G401.6 (cell line): Measurements from ENCODE around the gene SMIM23.

ENCODE experiments used
- FAIRE-seq: peaks from 2 replicates; lab custom pipeline; 2012; peaks lifted over from hg19 to GRCh38; lab: Jason Lieb, UNC

Gene SMIM23

DNA sequence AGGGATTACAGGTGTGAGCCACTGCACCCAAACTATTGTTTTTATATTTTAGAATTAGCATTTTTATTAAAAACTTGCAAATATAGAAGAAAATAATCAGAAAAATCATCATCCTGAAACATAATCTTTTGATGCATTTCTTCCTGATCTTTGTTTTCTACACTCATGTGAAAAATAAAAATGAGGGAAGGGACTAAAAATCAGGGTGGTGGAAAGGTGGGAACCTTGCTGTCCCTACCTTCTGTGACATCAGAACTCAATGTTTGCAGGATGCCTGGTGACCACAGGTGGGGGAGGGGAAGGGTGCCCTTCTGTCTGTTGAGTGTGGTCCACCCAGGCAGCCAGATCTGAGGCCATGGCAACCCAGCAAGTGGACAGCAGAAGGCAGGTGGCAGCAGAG lies at the start of gene SMIM23:
SMIM23 (plus strand) TSS at position 301 of the 400 bp plus-strand sequence; CDS start at position 356, 55 bp downstream.
- no peak for FAIRE-seq

DNA sequence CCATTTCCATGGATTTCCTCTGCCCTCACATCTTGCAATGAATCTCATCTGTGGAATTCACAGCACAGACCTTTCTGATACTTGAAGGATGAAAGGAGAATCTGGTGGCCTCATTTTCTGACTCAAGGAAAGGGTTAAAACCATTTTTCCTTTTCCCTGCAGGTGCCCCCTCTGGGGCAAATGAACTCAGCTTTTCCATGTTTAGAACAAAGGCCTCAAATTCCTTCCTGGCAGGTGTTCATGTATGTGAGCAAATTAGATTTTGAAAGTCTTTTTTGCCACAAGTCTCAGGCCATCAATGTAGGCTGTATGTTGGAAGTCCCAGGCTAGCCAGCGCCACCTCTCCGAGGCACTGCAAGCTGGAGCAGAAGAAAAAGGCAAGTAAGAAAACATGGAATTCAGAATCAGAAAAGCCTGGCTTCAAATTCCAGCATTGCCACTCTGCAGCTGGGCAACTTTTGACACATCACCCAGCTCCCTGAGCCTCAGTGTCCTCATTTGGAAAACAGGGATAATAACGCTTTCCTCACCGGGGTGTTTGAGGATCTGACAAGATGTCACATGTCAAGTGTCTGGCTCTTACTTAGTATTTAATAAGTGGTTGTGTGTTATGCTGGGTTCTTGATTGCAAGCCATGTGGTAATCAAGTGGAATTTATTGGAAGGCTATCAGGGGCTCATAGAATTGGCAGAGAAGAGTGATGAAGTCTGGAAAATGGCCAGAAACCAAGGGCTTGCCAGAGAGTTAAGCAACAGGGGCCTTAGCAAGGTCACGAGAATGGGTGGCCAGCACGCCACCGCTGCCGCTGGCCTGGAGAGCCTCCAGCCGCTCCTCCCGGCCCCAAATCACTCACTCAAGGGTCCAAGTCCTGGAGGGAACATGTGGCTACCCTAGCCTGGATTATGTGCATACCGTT lies 48.4 kb upstream of the SMIM23 start:
- FAIRE-seq: no peak

DNA sequence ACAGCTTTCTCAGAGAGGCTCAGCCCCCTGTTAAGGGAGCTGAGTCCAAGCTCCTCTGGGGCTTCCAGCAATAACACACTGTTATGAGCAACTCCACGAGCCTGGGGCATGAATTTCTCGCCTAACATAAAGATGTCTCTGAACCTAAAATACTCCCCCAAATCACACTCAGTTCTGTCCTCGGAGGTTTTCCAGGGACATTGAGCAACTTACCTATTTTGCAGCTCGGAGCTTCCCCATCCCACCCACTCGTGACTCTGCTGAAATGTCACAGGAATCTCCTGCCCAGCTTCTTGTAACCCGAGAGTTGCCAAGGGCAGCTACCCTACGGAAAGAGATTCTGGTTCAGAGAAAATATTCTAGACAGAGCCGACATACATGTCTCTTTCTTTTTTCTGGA lies 47.1 kb upstream of the SMIM23 start:
- no peak for FAIRE-seq

DNA sequence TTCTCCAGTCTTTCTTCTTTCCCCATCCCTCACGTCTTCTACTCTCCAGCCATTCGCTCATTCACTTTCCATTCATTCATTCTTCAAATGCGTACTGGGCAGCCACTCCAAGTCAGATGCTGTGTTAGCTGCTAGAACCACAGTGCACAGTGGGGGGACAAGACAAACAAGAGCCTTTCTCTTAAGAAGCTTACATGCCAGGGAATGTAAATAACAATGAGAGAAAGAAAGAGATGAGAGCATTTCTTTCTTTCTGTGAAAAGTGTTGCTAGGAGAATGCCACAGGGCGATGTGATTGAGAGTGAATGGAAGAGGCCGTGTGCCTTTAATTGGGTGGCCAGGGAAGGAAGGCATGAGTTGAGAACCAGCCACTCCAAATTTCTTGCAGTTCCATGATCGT lies 46.3 kb upstream of the SMIM23 start:
- FAIRE-seq: no peak

DNA sequence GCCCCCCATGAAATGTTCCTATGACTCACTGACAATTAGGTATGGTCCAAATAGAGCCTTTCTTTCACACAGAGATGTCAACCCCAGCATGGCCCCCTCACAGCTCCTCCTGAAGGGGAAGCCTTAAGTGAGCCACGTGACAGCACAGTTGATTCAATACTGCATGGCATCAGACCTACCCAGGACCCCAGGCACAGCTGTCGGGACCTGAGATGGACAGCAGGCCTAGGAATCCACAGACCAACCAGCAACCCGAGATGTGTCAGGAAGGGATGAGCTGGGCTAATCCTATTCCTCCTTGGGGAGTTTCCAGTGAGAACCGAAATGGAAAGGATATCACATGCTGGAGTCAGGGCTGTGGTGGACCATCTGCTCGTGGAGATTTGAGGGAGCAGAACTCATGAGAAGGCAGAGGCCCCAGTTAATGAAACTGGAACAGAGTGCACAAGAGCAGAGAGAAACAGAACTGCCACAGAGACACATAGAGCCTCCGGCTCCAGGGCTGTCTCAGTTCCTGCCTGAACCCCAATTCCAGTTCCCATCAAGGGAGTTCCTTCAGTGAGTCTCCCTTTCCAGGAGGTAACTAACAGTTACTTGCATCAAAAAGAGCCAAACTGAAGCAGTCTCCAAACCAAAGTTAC lies 42.1 kb upstream of the SMIM23 start:
- no peak for FAIRE-seq

DNA sequence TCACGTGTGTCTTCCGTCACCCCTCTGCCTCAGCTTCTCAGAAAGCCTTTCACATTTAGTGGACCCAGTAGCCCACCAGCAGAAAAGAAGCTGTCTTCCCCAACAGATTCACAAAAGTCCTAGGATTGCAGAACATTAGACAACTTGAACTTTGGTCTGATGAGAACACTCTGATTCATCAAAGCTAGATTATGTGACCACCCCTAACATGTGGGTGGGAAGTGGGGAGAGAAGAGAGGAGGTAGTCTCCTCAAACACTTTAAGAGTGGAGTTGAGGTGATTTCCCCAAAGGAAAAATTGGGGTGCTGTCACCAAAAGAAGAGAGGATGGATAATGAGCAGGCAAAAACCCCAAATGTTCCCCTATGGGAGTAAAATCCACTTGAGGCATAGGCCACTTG lies 41.4 kb upstream of the SMIM23 start:
- FAIRE-seq: no peak

DNA sequence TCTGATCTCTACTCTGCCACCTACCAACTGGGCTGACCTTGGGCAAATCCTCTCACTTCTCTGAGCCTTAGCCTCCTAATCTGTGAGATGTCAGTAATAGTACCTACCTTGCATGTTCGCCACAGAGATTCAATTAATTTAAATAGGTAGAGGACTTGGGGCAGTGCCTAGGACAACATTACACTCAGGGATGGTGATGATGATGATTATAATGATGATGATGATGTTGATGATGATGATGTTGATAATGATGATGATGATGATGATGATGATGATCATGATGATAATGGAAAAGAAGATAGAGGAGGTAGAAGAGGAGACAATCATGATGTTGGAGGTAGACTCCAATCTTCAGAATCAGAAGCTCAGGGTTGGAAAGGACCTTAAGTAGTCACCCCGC lies 40.7 kb upstream of the SMIM23 start:
- no peak for FAIRE-seq

DNA sequence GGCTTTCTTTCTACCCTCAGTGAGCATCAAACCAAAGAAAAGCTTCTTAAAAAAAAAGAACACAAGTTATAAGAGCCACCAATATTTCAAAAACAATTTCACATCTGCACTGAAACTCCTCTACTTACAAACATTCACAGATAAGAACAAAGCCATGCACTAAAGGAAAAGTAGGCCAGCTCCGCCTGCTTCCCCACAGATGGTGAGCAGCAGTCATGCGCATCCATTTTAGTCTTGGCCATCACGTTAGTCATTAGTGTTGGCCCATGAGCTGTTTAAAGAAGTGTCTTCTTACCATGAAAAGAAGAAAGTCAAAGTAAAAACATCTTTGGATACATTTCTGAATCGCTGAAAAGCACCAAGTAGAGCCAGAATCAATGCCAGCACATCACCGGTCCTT lies 40.0 kb upstream of the SMIM23 start:
- no peak for FAIRE-seq

DNA sequence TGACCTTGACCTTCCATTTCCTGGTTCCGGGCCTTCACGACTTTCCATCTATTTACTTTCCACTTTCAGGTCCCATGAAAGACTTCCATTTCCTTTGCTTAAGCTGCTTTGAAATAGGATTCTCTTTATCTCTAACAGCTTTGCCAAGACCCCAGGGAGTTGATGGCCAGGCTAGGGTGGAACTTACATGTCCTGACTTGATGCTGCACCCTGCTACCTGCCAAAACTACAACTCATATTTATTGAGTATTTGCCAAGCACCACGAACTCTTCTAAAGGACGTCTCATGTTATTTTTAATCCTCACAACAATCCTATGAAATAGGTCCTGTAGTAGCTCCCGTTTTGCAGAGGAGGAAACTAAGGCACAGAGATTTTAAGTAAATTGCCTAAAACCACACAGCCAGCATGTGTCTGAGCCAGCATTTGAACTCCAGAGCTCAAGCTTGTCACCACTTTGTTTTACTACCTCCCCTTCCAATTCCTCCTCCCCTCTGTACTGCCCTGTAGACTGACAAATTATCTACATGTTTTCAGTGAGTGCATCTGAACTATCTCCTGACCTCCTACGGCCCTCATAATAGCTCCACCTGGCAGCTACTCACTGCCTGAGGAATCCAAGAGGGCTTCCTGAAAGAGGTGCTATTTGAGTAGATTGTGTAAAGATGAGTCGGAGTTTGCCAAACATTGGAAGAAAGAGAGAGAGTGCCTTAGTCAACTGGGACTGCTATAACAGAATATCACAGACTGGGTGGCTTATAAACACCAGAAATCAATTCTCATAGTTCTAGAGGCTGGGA lies 38.4 kb upstream of the SMIM23 start:
- FAIRE-seq: no peak

DNA sequence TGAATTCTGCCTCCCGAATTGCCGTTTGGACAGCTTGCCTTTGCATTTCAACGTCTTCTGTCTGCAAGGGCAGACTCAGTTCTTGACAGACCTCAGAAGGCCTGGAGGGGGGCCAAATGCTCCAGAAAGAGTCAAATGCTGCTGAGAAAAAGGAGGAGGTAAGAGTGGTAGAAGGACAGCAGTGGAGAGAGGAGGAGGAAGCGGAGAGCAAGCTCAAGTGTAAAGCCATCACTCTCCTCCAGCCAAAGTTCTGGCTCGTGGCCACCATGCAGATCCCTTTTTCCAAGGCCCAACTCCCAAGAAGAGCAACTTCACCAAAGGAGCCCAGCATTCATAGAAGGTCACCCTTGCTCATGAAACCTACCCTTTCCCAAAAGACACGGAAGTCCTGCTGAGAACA lies 36.9 kb upstream of the SMIM23 start:
- no peak for FAIRE-seq

DNA sequence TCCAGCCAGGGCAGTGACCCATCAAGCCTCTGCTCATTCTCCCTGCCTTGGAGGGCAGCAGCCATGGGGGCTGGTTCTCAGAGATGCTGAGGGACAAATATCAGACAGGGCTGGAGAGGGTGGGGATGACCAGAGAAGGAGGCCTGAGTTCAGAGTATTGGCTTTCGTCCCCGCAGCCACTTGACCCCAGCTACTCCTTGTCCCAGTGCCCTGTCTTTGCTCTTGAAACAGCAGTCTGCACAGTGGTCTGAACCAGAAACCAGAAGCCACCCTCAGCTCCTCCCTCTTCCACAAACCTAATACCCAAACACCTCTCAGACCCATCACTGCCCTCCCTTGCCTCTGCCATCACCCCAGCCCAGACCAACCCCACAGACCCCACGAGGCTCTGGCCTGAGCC lies 36.3 kb upstream of the SMIM23 start:
- no peak for FAIRE-seq

DNA sequence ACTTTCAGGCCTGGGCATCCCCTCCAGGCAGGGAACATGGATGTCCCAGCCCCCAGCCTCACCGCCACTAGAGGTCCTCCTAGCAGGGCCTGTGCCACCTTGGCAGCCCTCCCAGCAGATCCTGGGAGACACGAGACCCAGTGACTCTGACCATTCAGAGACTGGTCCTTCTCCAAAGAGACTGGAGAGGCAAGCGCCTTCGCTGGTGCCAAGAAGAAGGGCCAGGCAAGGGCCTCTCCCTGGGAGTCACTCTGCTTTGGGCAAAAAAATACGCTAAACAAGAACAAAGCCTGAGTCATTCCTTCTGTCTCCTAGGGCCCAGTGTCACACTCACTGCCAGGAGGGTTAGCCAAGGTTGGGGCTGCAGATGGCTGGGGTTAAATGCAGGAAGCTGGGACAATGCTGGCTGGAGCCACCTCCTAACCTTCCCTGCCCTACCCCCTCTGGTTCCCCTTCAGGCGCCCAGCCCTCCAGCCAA lies 35.3 kb upstream of the SMIM23 start:
- no peak for FAIRE-seq

DNA sequence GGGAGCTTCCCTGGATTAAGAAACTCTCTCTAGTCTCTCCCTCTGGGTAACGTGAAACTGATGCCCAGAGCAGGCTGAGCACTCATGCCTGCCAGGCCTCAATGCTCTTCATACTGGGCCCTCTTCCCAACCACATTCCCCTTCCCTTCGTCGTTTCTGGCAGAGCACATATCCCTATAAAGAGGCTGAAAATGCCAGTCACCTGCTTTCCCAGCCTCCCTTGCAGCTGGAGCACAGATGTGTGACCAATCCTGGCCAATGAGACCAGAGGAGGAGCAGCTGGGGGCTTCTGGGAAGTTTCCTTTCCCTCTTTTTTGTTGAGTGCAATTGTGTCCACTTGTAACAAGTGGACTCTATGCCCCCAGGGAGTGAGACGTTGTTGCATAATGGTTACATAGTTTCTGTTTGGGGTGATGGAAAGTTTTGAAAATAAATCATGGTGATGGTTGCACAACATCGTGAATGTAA lies 30.2 kb upstream of the SMIM23 start:
- no peak for FAIRE-seq

DNA sequence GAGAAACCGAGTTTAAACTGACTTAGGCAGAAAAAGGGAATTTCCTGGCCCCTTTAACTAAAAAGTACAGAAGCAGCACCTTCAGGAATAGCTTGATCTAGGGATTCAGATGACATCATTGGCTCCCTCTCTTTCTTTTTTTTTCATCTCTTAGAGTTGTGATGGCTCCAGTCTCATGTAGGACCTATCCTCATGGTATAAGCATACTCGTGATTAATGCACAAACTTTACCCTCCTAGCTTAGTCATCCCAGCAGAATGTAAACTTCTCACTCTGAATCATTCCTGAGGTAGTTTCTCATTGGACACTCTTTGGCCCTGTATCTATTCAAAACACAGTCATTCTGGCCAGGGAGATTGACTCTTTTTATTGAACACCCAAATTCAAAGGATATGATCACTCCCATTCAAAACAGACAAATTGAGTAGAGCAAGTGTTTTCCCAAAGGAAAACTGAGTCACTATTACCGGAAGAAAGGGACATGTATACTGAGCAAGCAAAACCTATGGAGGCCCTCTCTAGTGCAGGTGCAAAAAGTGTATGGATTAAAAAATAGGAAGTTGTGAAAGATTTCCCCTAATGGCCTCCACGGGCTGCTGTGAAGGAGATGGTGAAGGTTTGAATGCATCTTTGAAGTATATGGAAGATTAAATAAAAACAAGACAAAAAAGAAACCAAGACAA lies 27.6 kb upstream of the SMIM23 start:
- FAIRE-seq: no peak

DNA sequence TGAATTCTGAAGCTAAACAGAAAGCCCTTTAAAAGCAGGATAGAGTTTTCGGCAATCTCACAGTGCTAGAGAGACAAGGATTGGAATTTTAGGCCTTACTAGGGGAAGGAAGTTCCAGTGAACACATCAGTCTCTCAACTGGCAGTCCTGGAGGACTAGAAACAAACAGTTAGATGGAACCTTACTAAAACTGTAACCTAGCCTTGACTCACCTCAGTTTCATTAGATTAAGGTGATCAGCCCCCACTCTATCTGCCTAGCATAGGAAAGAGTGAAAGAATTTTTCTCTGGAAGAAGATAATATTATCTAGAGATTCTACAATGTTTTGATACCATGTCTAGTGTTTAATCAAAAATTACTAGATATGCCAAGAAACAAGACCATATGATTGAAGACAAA lies 25.8 kb upstream of the SMIM23 start:
- no peak for FAIRE-seq

DNA sequence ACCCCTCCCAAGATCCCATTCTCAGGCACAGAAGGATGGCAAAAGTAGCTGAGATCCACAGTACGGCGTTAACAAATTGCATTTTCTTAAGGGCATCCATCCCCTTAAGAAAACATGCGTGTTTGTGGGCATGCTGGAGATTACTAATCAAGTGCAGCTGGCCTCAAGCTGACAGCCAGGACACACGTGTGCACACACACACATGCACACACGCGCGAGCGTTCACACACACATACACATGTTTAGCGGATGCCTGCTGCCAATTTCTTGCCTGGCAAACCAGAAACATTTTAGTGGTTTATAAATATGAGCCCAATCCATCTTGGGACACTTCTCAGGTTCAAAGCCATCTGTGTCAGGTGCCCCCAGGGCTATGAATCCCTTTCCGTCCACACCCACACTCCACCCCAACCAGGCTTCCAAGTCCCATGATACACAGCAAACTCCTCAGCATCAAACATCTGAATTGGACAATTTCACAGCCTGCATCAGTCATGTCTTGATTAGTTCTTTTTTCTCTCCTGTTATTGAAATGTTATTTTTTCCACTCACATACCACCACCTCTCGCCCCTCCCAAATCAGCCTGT lies 23.5 kb upstream of the SMIM23 start:
- FAIRE-seq: no peak

DNA sequence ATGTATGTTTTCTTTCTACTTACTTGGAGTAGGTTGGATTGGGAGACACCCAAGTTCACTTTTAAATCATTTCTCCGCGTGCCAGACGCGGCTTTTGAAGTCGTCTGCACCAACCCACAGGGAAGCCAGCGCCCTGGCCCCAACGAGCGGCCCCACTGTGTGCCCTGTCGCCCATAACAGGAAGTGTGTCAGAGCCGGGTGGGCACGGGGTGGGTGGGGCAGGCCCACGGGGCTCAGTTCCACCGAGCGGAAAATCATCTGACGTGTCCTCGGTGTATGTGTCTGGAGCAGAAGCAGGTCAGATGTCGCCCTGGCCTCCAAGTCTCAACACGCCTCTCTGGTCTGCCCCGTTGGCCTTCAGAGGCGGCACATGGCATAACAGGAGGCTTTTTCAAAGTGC lies 22.7 kb upstream of the SMIM23 start:
- FAIRE-seq: no peak

DNA sequence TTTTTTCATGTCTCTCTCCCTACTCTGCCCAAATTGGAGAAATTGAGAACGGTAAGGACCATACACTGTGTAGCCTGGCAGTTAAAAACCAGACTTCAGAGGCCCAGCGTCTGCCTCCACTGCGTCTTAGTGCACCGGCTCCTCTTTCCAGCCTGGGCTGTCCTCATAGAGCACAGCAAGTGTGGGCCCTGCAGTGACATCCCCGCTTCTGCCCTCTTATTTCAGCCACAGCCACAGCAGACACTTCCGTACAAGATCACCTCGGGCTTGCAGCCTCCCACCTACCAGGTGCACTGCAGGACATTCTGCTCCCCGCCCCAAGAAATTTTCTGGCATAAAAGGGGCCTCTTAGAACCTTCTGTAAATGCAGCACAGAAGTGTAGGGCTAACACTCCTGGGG lies 21.4 kb upstream of the SMIM23 start:
- FAIRE-seq: no peak

DNA sequence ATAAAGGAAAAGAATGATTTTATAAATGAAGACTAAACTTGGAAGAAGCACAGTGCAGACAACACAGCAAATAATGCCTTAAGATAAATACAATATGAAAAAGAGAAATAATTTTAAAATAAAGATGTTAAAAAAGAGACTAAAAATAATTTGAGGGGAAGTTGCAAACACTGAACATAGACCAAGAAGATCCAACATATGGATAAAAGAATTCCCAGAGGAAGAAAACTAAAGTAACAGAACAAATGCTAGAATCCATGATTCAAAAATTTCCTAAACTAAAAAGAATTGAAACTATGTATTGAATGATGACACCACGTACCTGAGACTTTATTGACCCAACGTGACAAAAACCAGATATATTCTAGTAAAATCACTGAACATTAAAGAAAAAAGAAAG lies 18.7 kb upstream of the SMIM23 start:
- FAIRE-seq: no peak

DNA sequence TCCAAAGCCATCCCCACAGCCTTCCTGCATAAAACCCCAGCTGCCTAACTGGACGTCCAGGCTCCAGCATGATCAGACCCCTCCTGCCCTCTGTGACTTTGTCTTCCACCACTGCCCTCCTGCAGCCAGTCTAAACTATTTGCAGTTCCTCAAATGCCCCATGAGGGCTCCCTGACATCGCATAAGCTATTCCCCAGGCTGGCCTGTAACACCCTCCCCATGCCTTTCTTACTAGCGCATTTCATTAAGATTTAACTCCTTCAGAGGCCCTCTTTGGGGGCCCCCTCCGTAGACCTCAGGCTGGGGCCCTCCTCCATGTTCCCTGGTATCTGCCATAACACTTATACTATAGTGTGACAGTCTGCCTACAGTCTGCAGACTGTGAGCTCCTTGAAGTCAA lies 15.5 kb upstream of the SMIM23 start:
- no peak for FAIRE-seq

DNA sequence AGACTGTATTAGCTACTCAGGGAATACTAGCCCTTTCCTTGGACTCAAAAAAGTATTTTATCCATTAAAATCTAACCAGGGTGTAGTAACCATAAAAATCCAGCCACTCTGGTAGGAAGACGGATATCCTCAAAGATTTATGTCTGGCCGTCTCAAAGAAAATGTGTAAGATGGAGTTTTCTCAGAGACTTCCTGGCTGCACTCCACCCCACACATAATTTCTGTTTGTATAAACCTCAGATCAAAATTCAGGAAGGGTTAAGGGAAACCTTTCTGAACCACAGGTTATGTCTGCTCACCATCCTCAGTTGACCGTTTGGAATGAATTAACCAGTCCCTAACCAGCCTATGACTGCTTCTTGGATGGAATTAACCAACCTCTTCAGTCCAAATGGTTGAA lies 13.8 kb upstream of the SMIM23 start:
- no peak for FAIRE-seq

DNA sequence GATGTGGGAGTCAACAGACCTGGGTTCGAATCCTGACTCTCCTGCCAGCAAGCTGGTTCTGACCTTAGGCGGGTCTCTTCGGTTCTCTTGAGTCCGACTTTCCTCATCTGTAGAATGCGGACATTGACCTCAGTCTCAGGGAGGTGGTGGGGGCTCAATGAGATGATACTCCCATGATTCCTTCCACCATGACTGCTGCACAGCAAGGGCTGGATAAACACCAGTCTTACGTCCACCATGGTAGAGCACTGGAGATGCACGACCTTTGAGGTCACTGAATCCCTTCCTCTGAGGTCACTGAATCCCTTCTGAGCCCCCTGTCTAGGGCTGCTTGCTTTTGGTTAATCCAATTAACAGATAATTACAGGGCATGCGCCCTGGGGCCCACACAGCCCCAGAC lies 12.5 kb upstream of the SMIM23 start:
- FAIRE-seq: no peak
